ENCODE data around the gene ACAN. TPM values are rescaled to one million over a fixed set of nuclear protein-coding genes. Genes with fewer than 3 reads are reported as not detected.

The ACAN gene
- total RNA-seq, 4 donors from 2014 or later, result 0.85 to 6.9 TPM; not detected in 2

- H3K4me1 ChIP-seq, result no peaks in the 10 kb centered on the region
- no peaks in the 10 kb centered on the region for H3K36me3 ChIP-seq
- DNase-seq, result no peak
- no peak overlapping the region for H3K4me3 ChIP-seq
- H3K9me3 ChIP-seq, result no peaks in the 10 kb centered on the region
- H3K27ac ChIP-seq, result no peak overlapping the region
- no peaks in the 10 kb centered on the region for H3K27me3 ChIP-seq
- TF ChIP-seq POLR2A (IDR thresholded peaks at IDR 0.05), result no peak
- intact Hi-C loops (cut with DNase I; ENCODE audit: low total_unique reads), result no loop called here
Measured at GRCh38 chr15:88881775-88882174, 78.5 kb downstream of the ACAN start.

- H3K36me3 ChIP-seq, result no peaks in the 10 kb centered on the region
- intact Hi-C loops (cut with DNase I; ENCODE audit: low total_unique reads), result no loop called here
- no peak overlapping the region for H3K4me3 ChIP-seq
- no peaks in the 10 kb centered on the region for H3K4me1 ChIP-seq
- H3K27me3 ChIP-seq, result no peaks in the 10 kb centered on the region
- H3K9me3 ChIP-seq, result no peaks in the 10 kb centered on the region
- DNase-seq, result no peak
- TF ChIP-seq CTCF (IDR thresholded peaks at IDR 0.05), result no peak
- no peak for TF ChIP-seq POLR2A (IDR thresholded peaks at IDR 0.05)
- no peak overlapping the region for H3K27ac ChIP-seq
Measured at GRCh38 chr15:88882785-88883184, 79.5 kb downstream of the ACAN start.

- DNase-seq, result no peak
- Histone ChIP-seq H3K27ac (no peak overlapping the region), H3K27me3 (no peaks in the 10 kb centered on the region), H3K9me3 (no peaks in the 10 kb centered on the region), H3K36me3 (no peaks in the 10 kb centered on the region), H3K4me3 (no peak overlapping the region), H3K4me1 (no peaks in the 10 kb centered on the region)
- intact Hi-C loops (cut with DNase I; ENCODE audit: low total_unique reads), result no loop called here
- TF ChIP-seq POLR2A (IDR thresholded peaks at IDR 0.05) (no peak), CTCF (IDR thresholded peaks at IDR 0.05) (no peak)
Measured at GRCh38 chr15:88887068-88887580, 83.9 kb downstream of the ACAN start.

- no peaks in the 10 kb centered on the region for H3K4me1 ChIP-seq
- TF ChIP-seq CTCF (IDR thresholded peaks at IDR 0.05) (no peak), POLR2A (IDR thresholded peaks at IDR 0.05) (no peak)
- DNase-seq, result no peak
- H3K27ac ChIP-seq, result no peak overlapping the region
- no peaks in the 10 kb centered on the region for H3K27me3 ChIP-seq
- no peak overlapping the region for H3K4me3 ChIP-seq
- H3K36me3 ChIP-seq, result no peaks in the 10 kb centered on the region
- no peaks in the 10 kb centered on the region for H3K9me3 ChIP-seq
- intact Hi-C loops (cut with DNase I; ENCODE audit: low total_unique reads), result no loop called here
Measured at GRCh38 chr15:88888719-88889118, 85.5 kb downstream of the ACAN start.

- Histone ChIP-seq H3K36me3 (no peaks in the 10 kb centered on the region), H3K4me1 (peaks cover 0 to 11% of the 10 kb centered on the region in 2 donors), H3K27ac (no peak overlapping the region), H3K9me3 (no peaks in the 10 kb centered on the region), H3K4me3 (no peak overlapping the region), H3K27me3 (peaks cover 0 to 4% of the 10 kb centered on the region in 2 donors)
- TF ChIP-seq POLR2A (IDR thresholded peaks at IDR 0.05) (no peak), CTCF (IDR thresholded peaks at IDR 0.05) (no peak)
- intact Hi-C loops (cut with DNase I; ENCODE audit: low total_unique reads), result no loop called here
- no peak for DNase-seq
Measured at GRCh38 chr15:88890495-88890894, 87.3 kb downstream of the ACAN start.

Measured in uterus (tissue), 4 donors.